Upper lobe of left lung (tissue), 6 donors: ENCODE data around the gene RABGAP1. TPM values are rescaled to one million over a fixed set of nuclear protein-coding genes. Genes with fewer than 3 reads are reported as not detected.
A peak's percentile ranks its signal among the peaks of the same experiment; 100 is the strongest.

Experiments
- ATAC-seq, 2 donors: fragments of 200-7000 bp; cut with Tn5 transposase; one replicate each; pipeline ENCODE4 v1.9.1; 2022; ENCODE audit warnings: mild to moderate bottlenecking in 2 of 2, moderate library complexity in 2 of 2; ENCODE audit not compliant: low FRiP score in 2 of 2
- DNase-seq, 2 donors: peaks; one replicate each; pipeline ENCODE4 v3.0.0-alpha.2; 2019 to 2020
- H3K27ac ChIP-seq, 4 donors: fragments of 200-600 bp; sonication (generic); one replicate each; pipeline ENCODE4 v1.5.1; 2016 to 2019
- H3K27me3 ChIP-seq, 4 donors: fragments of 200-600 bp; sonication (generic); one replicate each; pipeline ENCODE4 v1.5.1; 2017 to 2019
- H3K36me3 ChIP-seq, 4 donors: fragments of 200-600 bp; sonication (generic); one replicate each; pipeline ENCODE4 v1.5.1; 2016 to 2019
- H3K4me1 ChIP-seq, 4 donors: fragments of 200-600 bp; sonication (generic); one replicate each; pipeline ENCODE4 v1.5.1; 2018 to 2019
- H3K4me3 ChIP-seq, 4 donors: fragments of 200-600 bp; sonication (generic); one replicate each; pipeline ENCODE4 v1.5.1; 2017 to 2019; ENCODE audit warnings: mild to moderate bottlenecking in 2 of 4, moderate library complexity in 1 of 4
- H3K9me3 ChIP-seq, 4 donors: fragments of 200-600 bp; sonication (generic); one replicate each; pipeline ENCODE4 v1.5.1; 2018 to 2019
- CTCF ChIP-seq, 6 experiments: fragments of 450-650 bp in 4 of 6; fragments of 200-600 bp in 2 of 6; sonication (generic) in 2 of 6; IDR thresholded peaks; one replicate each; pipeline ENCODE4 v1.5.1; 2016 to 2019; ENCODE audit warnings: antibody characterized with exemption in 6 of 6
- EP300 ChIP-seq, 4 donors: sonication (generic); formaldehyde crosslinking; IDR thresholded peaks; one replicate each; pipeline ENCODE4 v1.5.1; 2017; ENCODE audit warnings: antibody characterized with exemption in 4 of 4, control low read depth in 2 of 4
- POLR2A ChIP-seq, 4 donors: fragments of 450-650 bp; IDR thresholded peaks; one replicate each; pipeline ENCODE4 v1.5.1; 2016 to 2017; ENCODE audit warnings: antibody characterized with exemption in 4 of 4, mild to moderate bottlenecking in 2 of 4
- POLR2AphosphoS5 ChIP-seq, 2 donors: sonication (generic); formaldehyde crosslinking; IDR thresholded peaks; one replicate each; pipeline ENCODE4 v1.5.1; 2017; ENCODE audit warnings: antibody characterized with exemption in 2 of 2
- WGBS, 2 donors: methylation state at CpG; one replicate each; pipeline ENCODE4 v1.1.5; 2017 to 2018; 5-methylcytosine and 5-hydroxymethylcytosine counted together
- total RNA-seq, 6 donors: library from RNA; depleted of rRNA in 4 of 6; stranded (reverse); fragments of >200 nt in 4 of 6; gene quantifications; one replicate each; pipeline versions ENCODE4 v1.1.0 to v1.2.1, GENCODE V29; 2016 to 2021
- donor health status: DM: no; HTN: no; CAD: no; lungs with moderate emphysema.
- donor health status: DM: no; HTN: yes; CAD: no; lungs with severe emphysema.

RABGAP1 gene
- total RNA-seq, 6 donors from 2014 or later, result 41.7 to 147 (median 62.6) TPM

DNA sequence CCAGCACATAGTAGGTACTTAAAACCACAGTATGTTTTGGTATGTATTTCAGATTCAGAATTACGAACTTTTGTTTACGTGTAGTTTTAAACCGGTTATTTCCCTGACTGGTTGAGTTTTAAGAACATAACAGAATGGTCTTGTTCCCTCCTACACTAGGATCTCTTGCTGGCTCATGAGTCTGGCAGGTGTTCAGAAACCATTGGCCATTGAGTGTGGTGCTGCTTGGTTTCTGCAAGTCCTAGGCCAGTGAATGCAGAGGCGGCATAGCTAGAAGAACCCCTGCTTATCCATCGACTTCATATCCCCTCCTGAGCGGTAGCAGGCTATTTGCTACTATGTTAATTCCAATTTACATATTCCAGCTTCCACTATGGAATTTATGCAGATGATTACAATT, 158.2 kb downstream of the RABGAP1 start:
- 94 to 96% methylated on average over 6 of the region's 6 CpGs for WGBS, 2 donors
- H3K4me1 ChIP-seq, result no peaks in the 10 kb centered on the region
- DNase-seq, result no peak
- H3K4me3 ChIP-seq, result no peak overlapping the region
- no peaks in the 10 kb centered on the region for H3K27me3 ChIP-seq
- H3K9me3 ChIP-seq, result no peaks in the 10 kb centered on the region
- no peak for ATAC-seq
- H3K36me3 ChIP-seq, result peaks cover 31 to 92% (median 54%) of the 10 kb centered on the region in 4 donors
- TF ChIP-seq CTCF (IDR thresholded peaks at IDR 0.05), result no peak
- no peak for TF ChIP-seq EP300 (IDR thresholded peaks at IDR 0.05)
- no peak for TF ChIP-seq POLR2AphosphoS5 (IDR thresholded peaks at IDR 0.05)
- TF ChIP-seq POLR2A (IDR thresholded peaks at IDR 0.05), result no peak
- H3K27ac ChIP-seq, result no peak overlapping the region

GRCh38 chr9:123099548-123099947, 158.7 kb downstream of the RABGAP1 start:
- 100% methylated on average over 3 of the region's 3 CpGs for WGBS, 2 donors
- Histone ChIP-seq H3K9me3 (no peaks in the 10 kb centered on the region), H3K27me3 (no peaks in the 10 kb centered on the region), H3K36me3 (peaks cover 31 to 92% (median 56%) of the 10 kb centered on the region in 4 donors), H3K4me3 (no peak overlapping the region), H3K27ac (no peak overlapping the region), H3K4me1 (no peaks in the 10 kb centered on the region)
- no peak for TF ChIP-seq EP300 (IDR thresholded peaks at IDR 0.05)
- no peak for ATAC-seq
- no peak for DNase-seq

- Histone ChIP-seq H3K27ac (no peak overlapping the region), H3K4me3 (no peak overlapping the region), H3K36me3 (peaks cover 28 to 97% (median 65%) of the 10 kb centered on the region in 4 donors), H3K4me1 (no peaks in the 10 kb centered on the region), H3K27me3 (no peaks in the 10 kb centered on the region), H3K9me3 (no peaks in the 10 kb centered on the region)
- 83% methylated on average over 3 of the region's 3 CpGs for WGBS, 2 donors
- ATAC-seq, result peak in 1 of 2 donors; percentile 44
- peak in 2 of 6 experiments; percentile 7 to 16 for TF ChIP-seq CTCF (IDR thresholded peaks at IDR 0.05)
- TF ChIP-seq POLR2AphosphoS5 (IDR thresholded peaks at IDR 0.05), result no peak
- no peak for TF ChIP-seq EP300 (IDR thresholded peaks at IDR 0.05)
- no peak for TF ChIP-seq POLR2A (IDR thresholded peaks at IDR 0.05)
- no peak for DNase-seq
These were observed 161.7 kb downstream of the RABGAP1 start for GRCh38 chr9:123102375-123103113.

GRCh38 chr9:123104807-123105206, 164.0 kb downstream of the RABGAP1 start:
- Histone ChIP-seq H3K36me3 (peaks cover 6 to 97% (median 63%) of the 10 kb centered on the region in 4 donors), H3K4me1 (no peaks in the 10 kb centered on the region), H3K27me3 (no peaks in the 10 kb centered on the region), H3K9me3 (no peaks in the 10 kb centered on the region), H3K4me3 (no peak overlapping the region), H3K27ac (no peak overlapping the region)
- TF ChIP-seq POLR2A (IDR thresholded peaks at IDR 0.05) (no peak), POLR2AphosphoS5 (IDR thresholded peaks at IDR 0.05) (no peak), CTCF (IDR thresholded peaks at IDR 0.05) (no peak), EP300 (IDR thresholded peaks at IDR 0.05) (no peak)
- WGBS, 2 donors, result 66 to 76% methylated on average over 7 of the region's 7 CpGs
- no peak for DNase-seq
- no peak for ATAC-seq

GRCh38 chr9:123105490-123105889, 164.7 kb downstream of the RABGAP1 start:
- WGBS, 2 donors, result 86 to 92% methylated on average over 5 of the region's 5 CpGs
- H3K9me3 ChIP-seq, result no peaks in the 10 kb centered on the region
- H3K4me1 ChIP-seq, result no peaks in the 10 kb centered on the region
- no peak for DNase-seq
- no peak for TF ChIP-seq POLR2AphosphoS5 (IDR thresholded peaks at IDR 0.05)
- TF ChIP-seq POLR2A (IDR thresholded peaks at IDR 0.05), result no peak
- no peak for TF ChIP-seq EP300 (IDR thresholded peaks at IDR 0.05)
- TF ChIP-seq CTCF (IDR thresholded peaks at IDR 0.05), result no peak
- H3K4me3 ChIP-seq, result no peak overlapping the region
- no peak overlapping the region for H3K27ac ChIP-seq
- H3K27me3 ChIP-seq, result no peaks in the 10 kb centered on the region
- peaks cover 3 to 95% (median 62%) of the 10 kb centered on the region in 4 donors for H3K36me3 ChIP-seq
- ATAC-seq, result no peak
